Neural crest cell (in vitro differentiated cells): ENCODE data around the gene MT1F. TPM values are rescaled to one million over a fixed set of nuclear protein-coding genes. Genes with fewer than 3 reads are reported as not detected.
"Not testable (repeated sequence)": the region's sequence is repeated elsewhere in the genome, so short reads cannot be mapped to it uniquely, and the experiment has no call there.

Source experiments
- DNase-seq: peaks from one replicate; pipeline ENCODE4 v3.0.0; 2021; ENCODE audit warnings: low read depth, mixed read lengths, low spot score
- H3K27ac Mint-ChIP-seq: one replicate; pipeline ENCODE4 v1.8.0; 2021; ENCODE audit warnings: mild to moderate bottlenecking, mixed read lengths; ENCODE audit not compliant: unreplicated experiment
- H3K27me3 Mint-ChIP-seq: 2 replicates; pipeline ENCODE4 v1.8.0; 2021; ENCODE audit warnings: low read depth, mild to moderate bottlenecking, mixed read lengths
- H3K36me3 Mint-ChIP-seq: 2 replicates; pipeline ENCODE4 v1.8.0; 2021; ENCODE audit warnings: low read depth, mild to moderate bottlenecking, mixed read lengths
- H3K4me1 Mint-ChIP-seq: 2 replicates; pipeline ENCODE4 v1.8.0; 2021; ENCODE audit warnings: mixed read lengths
- H3K4me3 Mint-ChIP-seq: one replicate; pipeline ENCODE4 v1.8.0; 2021; ENCODE audit warnings: mild to moderate bottlenecking, mixed read lengths
- H3K9me3 Mint-ChIP-seq: 2 replicates; pipeline ENCODE4 v1.8.0; 2021; ENCODE audit warnings: mixed read lengths
- CTCF ChIP-seq: fragments of 200-600 bp; sonication (generic); conservative IDR thresholded peaks from 2 replicates; pipeline ENCODE4 v1.5.0; 2021; ENCODE audit warnings: antibody characterized with exemption, mild to moderate bottlenecking
- total RNA-seq: library from RNA; stranded (reverse); gene quantifications from 2 replicates; pipeline ENCODE4 v1.2.1, GENCODE V29; 2021

Gene MT1F
- total RNA-seq, 1 donor from 2014 or later, result 1.5 TPM

- peaks cover 75% of the 10 kb centered on the region for H3K27me3 Mint-ChIP-seq
- H3K27ac Mint-ChIP-seq, result no peak overlapping the region
- peaks cover 13% of the 10 kb centered on the region for H3K4me1 Mint-ChIP-seq
- H3K36me3 Mint-ChIP-seq, result no peaks in the 10 kb centered on the region
- no peak for TF ChIP-seq CTCF
- DNase-seq, result no peak
- peak overlapping the region; percentile 41 for H3K4me3 Mint-ChIP-seq
- H3K9me3 Mint-ChIP-seq, result no peaks in the 10 kb centered on the region
Observed at GRCh38 chr16:56616608-56617211, 41.0 kb upstream of the MT1F start.

- Mint-ChIP-seq H3K4me1 (peaks cover 14% of the 10 kb centered on the region), H3K27ac (no peak overlapping the region), H3K27me3 (peaks cover 81% of the 10 kb centered on the region), H3K36me3 (no peaks in the 10 kb centered on the region), H3K4me3 (peak overlapping the region; percentile 77), H3K9me3 (no peaks in the 10 kb centered on the region)
- no peak for TF ChIP-seq CTCF
- no peak for DNase-seq
Observed at GRCh38 chr16:56617212-56618085, 40.3 kb upstream of the MT1F start.

GRCh38 chr16:56618138-56618537, 39.6 kb upstream of the MT1F start:
- H3K9me3 Mint-ChIP-seq, result no peaks in the 10 kb centered on the region
- H3K27ac Mint-ChIP-seq, result no peak overlapping the region
- DNase-seq, result no peak
- TF ChIP-seq CTCF, result no peak
- peaks cover 87% of the 10 kb centered on the region for H3K27me3 Mint-ChIP-seq
- peaks cover 14% of the 10 kb centered on the region for H3K4me1 Mint-ChIP-seq
- no peaks in the 10 kb centered on the region for H3K36me3 Mint-ChIP-seq
- no peak overlapping the region for H3K4me3 Mint-ChIP-seq

GRCh38 chr16:56620339-56620897, 37.3 kb upstream of the MT1F start:
- Mint-ChIP-seq H3K27me3 (peaks cover 90% of the 10 kb centered on the region), H3K4me3 (no peak overlapping the region), H3K9me3 (no peaks in the 10 kb centered on the region), H3K4me1 (peaks cover 20% of the 10 kb centered on the region), H3K27ac (no peak overlapping the region), H3K36me3 (no peaks in the 10 kb centered on the region)
- no peak for DNase-seq
- no peak for TF ChIP-seq CTCF

GRCh38 chr16:56621665-56622445, 35.9 kb upstream of the MT1F start:
- DNase-seq, H3K36me3 Mint-ChIP-seq, H3K9me3 Mint-ChIP-seq, H3K4me3 Mint-ChIP-seq, H3K27ac Mint-ChIP-seq: not testable (repeated sequence)
- H3K27me3 Mint-ChIP-seq, result peaks cover 93% of the 10 kb centered on the region
- H3K4me1 Mint-ChIP-seq, result peaks cover 25% of the 10 kb centered on the region

- not testable (repeated sequence) for H3K36me3 Mint-ChIP-seq, H3K27ac Mint-ChIP-seq, H3K9me3 Mint-ChIP-seq, DNase-seq, H3K4me3 Mint-ChIP-seq
- Mint-ChIP-seq H3K4me1 (peaks cover 17% of the 10 kb centered on the region), H3K27me3 (peaks cover 88% of the 10 kb centered on the region)
Observed at GRCh38 chr16:56623184-56623583, 34.6 kb upstream of the MT1F start.
